ENCODE data around the gene DSCAML1.
A peak's percentile ranks its signal among the peaks of the same experiment; 100 is the strongest.

The DSCAML1 gene

GRCh38 chr11:117830674-117831351 lies 33.8 kb upstream of the DSCAML1 start:
- DNase-seq (ENCODE audit: low spot score), result no peak

- DNase-seq (ENCODE audit: low spot score), result no peak
These were observed 33.1 kb upstream of the DSCAML1 start for GRCh38 chr11:117830072-117830471.

GRCh38 chr11:117829369-117829725 lies 32.3 kb upstream of the DSCAML1 start:
- no peak for DNase-seq (ENCODE audit: low spot score)

GRCh38 chr11:117828611-117829368 lies 31.8 kb upstream of the DSCAML1 start:
- peak; percentile 42 for DNase-seq (ENCODE audit: low spot score)

- no peak for DNase-seq (ENCODE audit: low spot score)
These were observed 30.8 kb upstream of the DSCAML1 start for GRCh38 chr11:117827521-117828511.

GRCh38 chr11:117826832-117827231 lies 29.8 kb upstream of the DSCAML1 start:
- DNase-seq (ENCODE audit: low spot score), result no peak

- DNase-seq (ENCODE audit: low spot score), result no peak
These were observed 29.2 kb upstream of the DSCAML1 start for GRCh38 chr11:117826190-117826570.

- DNase-seq (ENCODE audit: low spot score), result no peak
These were observed 28.6 kb upstream of the DSCAML1 start for GRCh38 chr11:117825538-117826189.

GRCh38 chr11:117824571-117825537 lies 27.8 kb upstream of the DSCAML1 start, which contains the start of gene FXYD2:
Gene FXYD2, minus strand, starts transcription at chr11:117824744. Its CDS starts 66 bp downstream, at chr11:117824678.
- DNase-seq (ENCODE audit: low spot score), result no peak

- DNase-seq (ENCODE audit: low spot score), result no peak
These were observed 27.0 kb upstream of the DSCAML1 start for GRCh38 chr11:117823946-117824420.

GRCh38 chr11:117823294-117823945 lies 26.4 kb upstream of the DSCAML1 start:
- DNase-seq (ENCODE audit: low spot score), result no peak

- no peak for DNase-seq (ENCODE audit: low spot score)
These were observed 25.3 kb upstream of the DSCAML1 start for GRCh38 chr11:117822074-117823033.

GRCh38 chr11:117821431-117821830 lies 24.4 kb upstream of the DSCAML1 start:
- DNase-seq (ENCODE audit: low spot score), result no peak

GRCh38 chr11:117820516-117820915 lies 23.5 kb upstream of the DSCAML1 start:
- DNase-seq (ENCODE audit: low spot score), result no peak

GRCh38 chr11:117820071-117820470 lies 23.1 kb upstream of the DSCAML1 start:
- no peak for DNase-seq (ENCODE audit: low spot score)

GRCh38 chr11:117819096-117820040 lies 22.4 kb upstream of the DSCAML1 start:
- peak; percentile 65 for DNase-seq (ENCODE audit: low spot score)

- no peak for DNase-seq (ENCODE audit: low spot score)
These were observed 21.2 kb upstream of the DSCAML1 start for GRCh38 chr11:117818041-117818873.
